SK-N-SH treated with all-trans-retinoic acid at 6 μM for 48 hours (cell line): ENCODE results near the gene CD59.

Source experiments
- ATAC-seq: fragments of 200-7000 bp; cut with Tn5 transposase; 3 replicates; pipeline ENCODE4 v1.9.1; 2020; ENCODE audit warnings: mild to moderate bottlenecking, moderate library complexity
- ARNTL ChIP-seq: fragments of 450-650 bp; formaldehyde crosslinking; IDR thresholded peaks from 2 replicates; pipeline ENCODE4 v1.5.0; 2020; ENCODE audit warnings: low read depth, mild to moderate bottlenecking, moderate library complexity, borderline replicate concordance
- BACH2 ChIP-seq: fragments of 250-450 bp; sonication (Bioruptor Pico); IDR thresholded peaks from 2 replicates; pipeline ENCODE4 v1.9.0; 2021; ENCODE audit warnings: mild to moderate bottlenecking, borderline replicate concordance
- CREB5 ChIP-seq: fragments of 250-450 bp; sonication (Bioruptor Pico); IDR thresholded peaks from 2 replicates; pipeline ENCODE4 v1.5.1; 2020; ENCODE audit warnings: low read depth, mild to moderate bottlenecking, moderate library complexity
- CSDC2 ChIP-seq: fragments of 250-450 bp; sonication (Bioruptor Pico); IDR thresholded peaks from 2 replicates; pipeline ENCODE4 v1.5.0; 2020; ENCODE audit warnings: mild to moderate bottlenecking, moderate library complexity
- GLIS3 ChIP-seq: fragments of 250-450 bp; sonication (Bioruptor Pico); IDR thresholded peaks from 2 replicates; pipeline ENCODE4 v1.5.0; 2020; ENCODE audit warnings: mild to moderate bottlenecking, moderate library complexity
- ISL1 ChIP-seq: fragments of 250-450 bp; sonication (Bioruptor Pico); IDR thresholded peaks from 2 replicates; pipeline ENCODE4 v2.1.2; 2022; ENCODE audit warnings: mild to moderate bottlenecking, moderate library complexity
- PATZ1 ChIP-seq: fragments of 250-450 bp; sonication (Bioruptor Pico); IDR thresholded peaks from 2 replicates; pipeline ENCODE4 v1.8.0; 2020; ENCODE audit warnings: mild to moderate bottlenecking, moderate library complexity, borderline replicate concordance
- PPARA ChIP-seq: fragments of 250-450 bp; sonication (Bioruptor Pico); IDR thresholded peaks from 2 replicates; pipeline ENCODE4 v1.5.0; 2020; ENCODE audit warnings: mild to moderate bottlenecking, borderline replicate concordance
- RARB ChIP-seq: fragments of 250-450 bp; sonication (Bioruptor Pico); IDR thresholded peaks from 2 replicates; pipeline ENCODE4 v1.8.0; 2021; ENCODE audit warnings: mild to moderate bottlenecking, moderate library complexity
- SNAI2 ChIP-seq: fragments of 250-450 bp; sonication (Bioruptor Pico); IDR thresholded peaks from 2 replicates; pipeline ENCODE4 v1.5.0; 2020; ENCODE audit warnings: mild to moderate bottlenecking, moderate library complexity
- TCF4 ChIP-seq: fragments of 250-450 bp; sonication (Bioruptor Pico); IDR thresholded peaks from 2 replicates; pipeline ENCODE4 v1.8.0; 2021; ENCODE audit warnings: mild to moderate bottlenecking, moderate library complexity, borderline replicate concordance
- TOX ChIP-seq: fragments of 250-450 bp; sonication (Bioruptor Pico); IDR thresholded peaks from 2 replicates; pipeline ENCODE4 v1.8.0; 2021; ENCODE audit warnings: mild to moderate bottlenecking, moderate library complexity, borderline replicate concordance
- ZC3H10 ChIP-seq: fragments of 250-450 bp; sonication (Bioruptor Pico); IDR thresholded peaks from 2 replicates; pipeline ENCODE4 v1.5.1; 2021; ENCODE audit warnings: mild to moderate bottlenecking, moderate library complexity
- ZFP3 ChIP-seq: fragments of 250-450 bp; sonication (Bioruptor Pico); IDR thresholded peaks from 2 replicates; pipeline ENCODE4 v1.5.0; 2020; ENCODE audit warnings: mild to moderate bottlenecking, moderate library complexity
- ZFP30 ChIP-seq: fragments of 450-650 bp; formaldehyde crosslinking; IDR thresholded peaks from 2 replicates; pipeline ENCODE4 v1.5.0; 2022; ENCODE audit warnings: mild to moderate bottlenecking, moderate library complexity
- ZNF565 ChIP-seq: fragments of 450-650 bp; formaldehyde crosslinking; conservative IDR thresholded peaks from 2 replicates; pipeline ENCODE4 v1.5.0; 2020; ENCODE audit warnings: low read depth, mild to moderate bottlenecking, moderate library complexity
- ZNF70 ChIP-seq: fragments of 450-650 bp; formaldehyde crosslinking; IDR thresholded peaks from 2 replicates; pipeline ENCODE4 v1.5.0; 2020; ENCODE audit warnings: mild to moderate bottlenecking, moderate library complexity
- ZNF8 ChIP-seq: fragments of 450-650 bp; formaldehyde crosslinking; IDR thresholded peaks from 2 replicates; pipeline ENCODE4 v1.5.0; 2020; ENCODE audit warnings: mild to moderate bottlenecking, moderate library complexity
- TF ChIP-seq, protein P1 (sequence below): fragments of 250-450 bp; sonication (Bioruptor Pico); IDR thresholded peaks from 2 replicates; pipeline ENCODE4 v1.8.0; 2021; ENCODE audit warnings: low read depth, mild to moderate bottlenecking, moderate library complexity, borderline replicate concordance
- TF ChIP-seq, protein P2 (sequence below): fragments of 250-450 bp; sonication (Bioruptor Pico); IDR thresholded peaks from 2 replicates; pipeline ENCODE4 v1.5.1; 2021; ENCODE audit warnings: mild to moderate bottlenecking, moderate library complexity
- TF ChIP-seq, protein P3 (sequence below): fragments of 250-450 bp; sonication (Bioruptor Pico); IDR thresholded peaks from 2 replicates; pipeline ENCODE4 v1.5.0; 2020; ENCODE audit warnings: mild to moderate bottlenecking, moderate library complexity

The CD59 gene

GRCh38 chr11:33697997-33698396 is 38.2 kb downstream of the CD59 start (continued):
- TF ChIP-seq ZNF565 (no peak), PPARA (CRISPR knock-in tag) (no peak), GLIS3 (CRISPR knock-in tag) (no peak)

DNA sequence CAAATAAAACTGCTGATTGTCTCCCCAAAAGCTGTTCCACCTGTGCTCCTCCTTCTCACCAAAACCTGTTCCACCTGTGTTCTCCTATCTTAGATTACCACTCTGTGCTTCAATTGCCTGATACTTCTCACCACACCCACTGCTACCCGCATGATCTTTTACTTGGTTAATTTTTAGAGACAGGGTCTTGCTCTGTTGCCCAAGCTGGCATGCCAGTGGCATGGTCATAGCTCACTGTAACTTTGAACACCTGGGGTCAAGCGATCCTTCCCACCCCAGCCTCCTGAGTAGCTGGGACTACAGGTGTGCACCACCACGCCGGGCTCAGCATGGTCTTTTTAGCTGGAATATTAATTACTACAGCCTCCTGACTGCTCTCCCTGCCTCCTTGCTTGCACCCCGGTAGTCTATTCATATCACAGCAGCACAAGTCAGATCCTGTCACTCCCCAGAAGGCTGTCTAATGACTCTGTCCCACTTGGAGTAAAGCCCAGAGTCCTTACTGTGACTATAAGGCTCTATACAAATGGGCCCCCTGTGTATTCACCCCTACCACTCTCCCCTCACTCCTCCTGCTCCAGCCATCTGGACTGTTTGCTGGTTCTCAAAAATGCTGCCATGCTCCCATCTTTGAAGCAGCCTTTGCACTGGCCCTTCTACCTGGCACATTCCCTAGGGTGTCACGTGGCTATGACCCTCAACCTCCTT is 39.1 kb downstream of the CD59 start:
- ATAC-seq, result no peak
- TF ChIP-seq, protein P1, sequence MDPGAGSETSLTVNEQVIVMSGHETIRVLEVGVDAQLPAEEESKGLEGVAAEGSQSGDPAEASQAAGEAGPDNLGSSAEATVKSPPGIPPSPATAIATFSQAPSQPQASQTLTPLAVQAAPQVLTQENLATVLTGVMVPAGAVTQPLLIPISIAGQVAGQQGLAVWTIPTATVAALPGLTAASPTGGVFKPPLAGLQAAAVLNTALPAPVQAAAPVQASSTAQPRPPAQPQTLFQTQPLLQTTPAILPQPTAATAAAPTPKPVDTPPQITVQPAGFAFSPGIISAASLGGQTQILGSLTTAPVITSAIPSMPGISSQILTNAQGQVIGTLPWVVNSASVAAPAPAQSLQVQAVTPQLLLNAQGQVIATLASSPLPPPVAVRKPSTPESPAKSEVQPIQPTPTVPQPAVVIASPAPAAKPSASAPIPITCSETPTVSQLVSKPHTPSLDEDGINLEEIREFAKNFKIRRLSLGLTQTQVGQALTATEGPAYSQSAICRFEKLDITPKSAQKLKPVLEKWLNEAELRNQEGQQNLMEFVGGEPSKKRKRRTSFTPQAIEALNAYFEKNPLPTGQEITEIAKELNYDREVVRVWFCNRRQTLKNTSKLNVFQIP (CRISPR knock-in tag), result no peak
- TF ChIP-seq CREB5 (CRISPR knock-in tag) (no peak), ZFP30 (CRISPR knock-in tag) (no peak), TCF4 (CRISPR knock-in tag) (no peak), SNAI2 (CRISPR knock-in tag) (no peak), BACH2 (CRISPR knock-in tag) (no peak), ZNF70 (no peak), ZFP3 (CRISPR knock-in tag) (no peak), RARB (CRISPR knock-in tag) (no peak), PATZ1 (no peak), ZNF8 (CRISPR knock-in tag) (no peak), TOX (CRISPR knock-in tag) (no peak), CSDC2 (CRISPR knock-in tag) (no peak), ISL1 (CRISPR knock-in tag) (no peak), GLIS3 (CRISPR knock-in tag) (no peak)
- TF ChIP-seq, protein P2, sequence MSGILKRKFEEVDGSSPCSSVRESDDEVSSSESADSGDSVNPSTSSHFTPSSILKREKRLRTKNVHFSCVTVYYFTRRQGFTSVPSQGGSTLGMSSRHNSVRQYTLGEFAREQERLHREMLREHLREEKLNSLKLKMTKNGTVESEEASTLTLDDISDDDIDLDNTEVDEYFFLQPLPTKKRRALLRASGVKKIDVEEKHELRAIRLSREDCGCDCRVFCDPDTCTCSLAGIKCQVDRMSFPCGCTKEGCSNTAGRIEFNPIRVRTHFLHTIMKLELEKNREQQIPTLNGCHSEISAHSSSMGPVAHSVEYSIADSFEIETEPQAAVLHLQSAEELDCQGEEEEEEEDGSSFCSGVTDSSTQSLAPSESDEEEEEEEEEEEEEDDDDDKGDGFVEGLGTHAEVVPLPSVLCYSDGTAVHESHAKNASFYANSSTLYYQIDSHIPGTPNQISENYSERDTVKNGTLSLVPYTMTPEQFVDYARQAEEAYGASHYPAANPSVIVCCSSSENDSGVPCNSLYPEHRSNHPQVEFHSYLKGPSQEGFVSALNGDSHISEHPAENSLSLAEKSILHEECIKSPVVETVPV (CRISPR knock-in tag), result no peak
- TF ChIP-seq, protein P3, sequence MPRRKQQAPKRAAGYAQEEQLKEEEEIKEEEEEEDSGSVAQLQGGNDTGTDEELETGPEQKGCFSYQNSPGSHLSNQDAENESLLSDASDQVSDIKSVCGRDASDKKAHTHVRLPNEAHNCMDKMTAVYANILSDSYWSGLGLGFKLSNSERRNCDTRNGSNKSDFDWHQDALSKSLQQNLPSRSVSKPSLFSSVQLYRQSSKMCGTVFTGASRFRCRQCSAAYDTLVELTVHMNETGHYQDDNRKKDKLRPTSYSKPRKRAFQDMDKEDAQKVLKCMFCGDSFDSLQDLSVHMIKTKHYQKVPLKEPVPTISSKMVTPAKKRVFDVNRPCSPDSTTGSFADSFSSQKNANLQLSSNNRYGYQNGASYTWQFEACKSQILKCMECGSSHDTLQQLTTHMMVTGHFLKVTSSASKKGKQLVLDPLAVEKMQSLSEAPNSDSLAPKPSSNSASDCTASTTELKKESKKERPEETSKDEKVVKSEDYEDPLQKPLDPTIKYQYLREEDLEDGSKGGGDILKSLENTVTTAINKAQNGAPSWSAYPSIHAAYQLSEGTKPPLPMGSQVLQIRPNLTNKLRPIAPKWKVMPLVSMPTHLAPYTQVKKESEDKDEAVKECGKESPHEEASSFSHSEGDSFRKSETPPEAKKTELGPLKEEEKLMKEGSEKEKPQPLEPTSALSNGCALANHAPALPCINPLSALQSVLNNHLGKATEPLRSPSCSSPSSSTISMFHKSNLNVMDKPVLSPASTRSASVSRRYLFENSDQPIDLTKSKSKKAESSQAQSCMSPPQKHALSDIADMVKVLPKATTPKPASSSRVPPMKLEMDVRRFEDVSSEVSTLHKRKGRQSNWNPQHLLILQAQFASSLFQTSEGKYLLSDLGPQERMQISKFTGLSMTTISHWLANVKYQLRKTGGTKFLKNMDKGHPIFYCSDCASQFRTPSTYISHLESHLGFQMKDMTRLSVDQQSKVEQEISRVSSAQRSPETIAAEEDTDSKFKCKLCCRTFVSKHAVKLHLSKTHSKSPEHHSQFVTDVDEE (CRISPR knock-in tag), result no peak
- TF ChIP-seq, all 23 proteins: peak for 0

DNA sequence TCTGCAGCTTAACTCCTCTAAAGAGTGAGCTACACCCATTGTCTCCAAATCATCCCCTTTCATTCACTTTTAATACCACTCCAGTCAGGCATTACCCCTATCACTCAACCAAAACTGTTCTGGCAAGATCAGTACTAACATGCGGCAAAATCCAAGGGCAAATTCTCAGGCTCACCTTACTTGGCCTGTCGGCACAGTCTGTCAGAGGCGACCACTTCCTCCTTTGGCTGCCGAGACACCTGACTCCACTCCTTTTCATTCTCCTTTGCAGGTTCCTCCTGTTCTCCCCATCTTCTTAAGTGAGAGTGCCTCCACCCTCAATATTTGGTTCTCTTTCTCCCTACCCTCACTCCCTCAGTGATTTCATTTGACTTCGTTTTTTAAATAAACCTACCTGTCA is 39.8 kb downstream of the CD59 start:
- TF ChIP-seq PPARA (CRISPR knock-in tag), result no peak
- no peak for TF ChIP-seq CSDC2 (CRISPR knock-in tag)
- TF ChIP-seq TOX (CRISPR knock-in tag), result no peak
- no peak for TF ChIP-seq ZNF565
- TF ChIP-seq ZC3H10 (CRISPR knock-in tag), result no peak
- TF ChIP-seq, protein P1 (CRISPR knock-in tag), result no peak
- TF ChIP-seq ZNF8 (CRISPR knock-in tag), result no peak
- TF ChIP-seq CREB5 (CRISPR knock-in tag), result no peak
- no peak for TF ChIP-seq ZFP30 (CRISPR knock-in tag)
- no peak for TF ChIP-seq SNAI2 (CRISPR knock-in tag)
- no peak for TF ChIP-seq ARNTL (CRISPR knock-in tag)
- no peak for TF ChIP-seq ISL1 (CRISPR knock-in tag)
- no peak for TF ChIP-seq RARB (CRISPR knock-in tag)
- TF ChIP-seq GLIS3 (CRISPR knock-in tag), result no peak
- TF ChIP-seq ZFP3 (CRISPR knock-in tag), result no peak
- ATAC-seq, result no peak
